ENCODE measurements around the gene TAS2R38.

DNA sequence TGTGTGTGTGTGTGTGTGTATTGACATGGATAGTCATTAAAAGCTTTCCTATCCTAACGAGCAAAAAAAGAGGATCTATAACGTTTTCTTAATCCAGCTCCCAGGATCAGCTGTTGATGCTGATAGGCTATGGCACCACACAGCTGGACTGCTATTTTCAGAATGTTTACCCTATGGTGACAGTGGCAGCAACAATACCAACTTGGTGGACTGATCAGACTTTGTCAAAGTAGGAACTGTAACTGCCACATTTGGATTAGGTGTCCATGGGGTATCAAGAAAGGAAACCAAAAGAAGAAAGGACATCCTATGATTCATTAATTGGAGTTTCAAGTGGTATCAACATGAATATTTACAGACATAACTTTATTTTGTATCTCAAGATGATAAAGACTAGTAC, 24.1 kb downstream of the TAS2R38 start:
- TF ChIP-seq CTCF (IDR thresholded peaks at IDR 0.05) = no peak
- no peak for TF ChIP-seq POLR2A (IDR thresholded peaks at IDR 0.05)
- no peak for TF ChIP-seq EP300 (IDR thresholded peaks at IDR 0.05)
